GM12872 (cell line): ENCODE data around the gene SLIT3.
A peak's percentile ranks its signal among the peaks of the same experiment; 100 is the strongest.

Source experiments
- TF ChIP-seq, protein P1 (sequence below): IDR thresholded peaks from 3 replicates; pipeline ENCODE4 v1.5.1; 2011; ENCODE audit warnings: low read depth, mild to moderate bottlenecking, low read length, moderate library complexity; ENCODE audit not compliant: insufficient read depth

The SLIT3 gene

DNA sequence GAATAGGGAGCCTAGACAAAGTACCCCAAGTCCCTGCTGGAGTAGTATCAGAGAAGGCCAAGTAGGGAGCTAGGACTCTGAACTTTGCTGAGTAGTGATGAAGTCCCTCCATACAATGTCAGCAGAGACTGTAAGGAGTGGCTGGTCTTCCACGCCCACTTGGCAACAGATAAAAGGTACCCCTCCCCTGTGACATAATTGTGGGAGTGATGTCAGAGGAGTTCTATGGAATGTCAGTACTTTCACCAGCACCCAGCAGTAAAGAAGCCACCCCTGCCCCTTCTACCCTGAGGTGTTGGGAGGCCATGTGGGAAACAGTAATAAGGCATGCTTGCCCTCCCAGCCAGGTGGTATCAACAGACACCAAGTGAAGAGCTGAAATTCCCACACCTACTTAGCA, 143.9 kb downstream of the SLIT3 start:
- TF ChIP-seq, protein P1, sequence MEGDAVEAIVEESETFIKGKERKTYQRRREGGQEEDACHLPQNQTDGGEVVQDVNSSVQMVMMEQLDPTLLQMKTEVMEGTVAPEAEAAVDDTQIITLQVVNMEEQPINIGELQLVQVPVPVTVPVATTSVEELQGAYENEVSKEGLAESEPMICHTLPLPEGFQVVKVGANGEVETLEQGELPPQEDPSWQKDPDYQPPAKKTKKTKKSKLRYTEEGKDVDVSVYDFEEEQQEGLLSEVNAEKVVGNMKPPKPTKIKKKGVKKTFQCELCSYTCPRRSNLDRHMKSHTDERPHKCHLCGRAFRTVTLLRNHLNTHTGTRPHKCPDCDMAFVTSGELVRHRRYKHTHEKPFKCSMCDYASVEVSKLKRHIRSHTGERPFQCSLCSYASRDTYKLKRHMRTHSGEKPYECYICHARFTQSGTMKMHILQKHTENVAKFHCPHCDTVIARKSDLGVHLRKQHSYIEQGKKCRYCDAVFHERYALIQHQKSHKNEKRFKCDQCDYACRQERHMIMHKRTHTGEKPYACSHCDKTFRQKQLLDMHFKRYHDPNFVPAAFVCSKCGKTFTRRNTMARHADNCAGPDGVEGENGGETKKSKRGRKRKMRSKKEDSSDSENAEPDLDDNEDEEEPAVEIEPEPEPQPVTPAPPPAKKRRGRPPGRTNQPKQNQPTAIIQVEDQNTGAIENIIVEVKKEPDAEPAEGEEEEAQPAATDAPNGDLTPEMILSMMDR: no peak

DNA sequence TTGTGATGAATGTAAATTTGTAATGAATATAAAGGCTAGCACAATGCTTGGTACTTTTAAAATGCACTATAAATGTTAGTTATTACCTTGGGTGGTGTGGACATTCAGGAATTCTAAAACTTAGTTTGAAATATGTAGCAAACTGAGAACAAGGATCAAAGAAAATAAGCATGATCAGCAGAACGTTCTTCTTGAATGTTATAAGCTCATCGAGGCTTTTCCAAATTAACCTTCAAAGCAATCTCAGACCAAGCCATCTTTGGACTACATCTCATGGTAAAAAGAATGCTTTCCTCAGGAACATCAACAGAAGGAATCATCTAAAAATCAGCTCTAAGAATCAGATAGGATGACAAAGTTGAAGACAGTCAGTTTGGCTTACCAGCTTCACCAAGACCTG, 146.3 kb downstream of the SLIT3 start:
- TF ChIP-seq, protein P1: no peak

DNA sequence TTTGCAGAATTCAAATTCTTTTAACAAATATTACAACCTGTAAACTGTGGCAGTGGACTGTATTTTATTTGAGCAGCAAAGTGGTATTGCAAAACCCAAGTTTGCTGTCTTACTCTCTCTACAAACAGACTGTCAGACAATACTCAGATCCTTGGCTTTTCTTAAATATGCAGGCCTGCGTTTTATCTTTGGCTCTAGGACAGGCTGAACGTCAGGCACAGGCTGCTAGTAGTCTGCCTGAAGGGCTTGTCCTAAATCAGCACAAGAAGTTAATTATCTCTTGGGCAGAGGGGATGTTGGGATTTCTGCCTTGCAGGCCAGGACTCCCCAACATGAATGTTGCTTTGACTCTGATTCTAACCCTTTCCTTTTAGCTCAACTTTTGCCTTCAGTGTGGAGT, 147.5 kb downstream of the SLIT3 start:
- TF ChIP-seq, protein P1: no peak

DNA sequence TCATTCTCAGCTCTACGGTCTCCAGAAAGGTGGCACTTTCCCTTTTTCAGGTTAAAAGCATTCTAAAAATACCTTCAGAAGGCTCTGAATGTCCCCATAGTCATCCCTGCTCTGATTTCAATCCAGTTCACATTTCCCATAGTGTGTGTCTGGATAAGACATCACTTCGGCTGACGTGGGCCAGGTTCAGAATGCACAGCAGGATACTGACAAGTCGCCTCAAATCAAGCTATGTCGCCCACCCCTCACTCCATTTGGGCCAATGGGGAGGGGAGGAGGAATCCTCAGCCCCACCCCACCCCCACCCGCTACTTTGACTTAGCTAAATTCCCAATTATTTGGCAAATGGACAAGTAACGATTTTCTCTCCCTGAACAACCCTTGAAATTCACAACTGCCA, 148.0 kb downstream of the SLIT3 start:
- TF ChIP-seq, protein P1: no peak

DNA sequence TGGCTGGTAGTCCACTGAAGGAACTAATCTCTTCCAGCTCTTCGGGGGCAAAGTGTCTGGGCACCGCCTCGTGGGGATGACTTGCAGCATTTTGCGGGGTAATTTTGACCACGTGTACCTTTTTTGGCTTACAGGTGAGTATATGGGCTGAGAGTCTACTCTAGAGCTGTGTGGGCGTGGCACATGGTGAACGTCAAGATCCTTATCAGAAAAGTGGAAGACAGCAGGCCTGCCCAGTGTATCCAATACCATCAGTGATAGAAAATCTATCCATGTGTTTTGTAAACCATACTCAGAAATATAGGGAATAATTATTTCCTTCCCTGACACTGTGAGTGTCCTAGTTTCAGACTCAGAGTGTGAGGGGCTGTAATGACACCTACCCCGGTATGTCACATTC, 148.5 kb downstream of the SLIT3 start:
- TF ChIP-seq, protein P1: no peak

DNA sequence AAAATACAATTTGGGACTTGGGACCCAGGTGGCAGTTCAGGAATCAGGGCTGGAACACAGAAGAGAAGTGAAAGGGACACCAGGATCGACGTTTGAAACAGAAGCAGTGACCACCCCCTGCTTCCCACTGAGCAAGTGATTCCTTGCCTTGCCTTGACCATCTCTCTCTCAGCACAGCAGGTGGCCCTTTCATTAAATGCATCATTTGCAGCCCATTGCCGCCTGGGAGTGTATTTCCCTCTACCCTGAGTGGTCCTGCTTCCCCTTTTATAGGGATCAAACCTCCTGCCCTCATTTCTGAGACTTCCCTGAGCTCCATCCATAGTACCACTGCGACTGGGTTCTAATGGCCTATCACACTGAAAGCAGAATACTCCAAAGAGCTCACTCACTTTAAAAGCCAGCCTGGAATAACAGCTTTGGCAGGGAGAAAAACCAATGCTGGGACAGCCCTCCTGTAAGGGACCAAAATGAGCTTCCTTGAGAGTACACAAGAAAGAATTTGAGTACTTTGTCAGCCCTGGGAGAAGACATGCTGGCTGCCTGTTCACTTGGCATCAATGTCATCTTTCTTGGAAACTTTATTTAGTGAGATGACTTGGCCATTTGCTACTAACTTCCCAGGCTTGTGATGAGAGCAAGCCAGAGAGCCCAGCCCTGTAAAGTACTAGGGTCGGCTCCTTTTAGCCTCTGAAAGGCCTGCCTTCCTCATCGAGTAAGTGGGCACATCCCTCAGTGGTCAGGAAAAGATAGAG, 149.7 kb downstream of the SLIT3 start:
- TF ChIP-seq, protein P1: no peak

DNA sequence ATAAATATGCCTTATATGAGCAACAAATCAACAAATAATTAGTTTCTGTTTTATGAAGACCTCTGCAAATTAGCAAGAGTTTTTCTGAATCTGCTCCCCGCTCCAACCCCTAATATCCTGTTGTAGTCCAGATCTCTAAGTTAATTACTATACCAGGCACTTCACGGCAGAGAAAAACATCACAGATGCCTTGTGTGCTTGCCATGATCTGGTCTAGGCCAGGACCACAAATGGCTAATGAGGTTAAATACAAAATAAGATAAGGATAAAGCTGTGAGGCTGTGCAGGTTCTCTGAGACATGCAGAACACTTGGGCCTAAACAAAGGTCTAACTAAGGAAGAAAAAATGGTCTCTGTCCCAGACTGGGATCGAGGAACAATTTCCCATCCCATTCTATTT, 150.8 kb downstream of the SLIT3 start:
- TF ChIP-seq, protein P1: no peak

DNA sequence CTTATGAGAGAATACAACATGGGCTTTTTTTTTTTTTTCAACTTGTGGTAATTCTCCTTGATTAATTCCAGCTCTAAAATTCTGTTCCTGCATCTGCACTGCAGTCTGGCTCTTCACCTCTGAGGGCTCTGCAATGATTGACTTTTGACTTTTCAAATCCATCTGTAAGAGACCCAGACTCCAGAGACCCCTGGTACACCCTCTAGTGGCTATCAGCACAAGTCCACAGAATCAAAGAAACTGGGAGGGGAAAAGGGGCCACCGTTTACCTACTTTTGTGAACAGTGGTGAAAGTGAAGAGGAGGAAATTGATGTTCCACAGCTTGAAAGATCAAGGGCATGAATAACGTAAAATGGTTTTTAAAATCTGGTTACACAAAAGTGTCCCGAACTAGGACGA, 151.6 kb downstream of the SLIT3 start:
- TF ChIP-seq, protein P1: 0 out of 3 replicates have a peak, but pooled peaks have one; percentile 18
